SK-N-SH (cell line): ENCODE data around the gene BCAN. TPM values are rescaled to one million over a fixed set of nuclear protein-coding genes. Genes with fewer than 3 reads are reported as not detected.
A peak's percentile ranks its signal among the peaks of the same experiment; 100 is the strongest.

Experiments used
- CTCF ChIA-PET: fragments of 300-600, 350-600 bp; formaldehyde crosslinking; extraction: SDS; loops from one replicate; lab custom pipeline; 2021; lab: Yijun Ruan, JAX
- POLR2A ChIA-PET: fragments of 350-600 bp; sonication (Branson Sonifier 250); formaldehyde crosslinking; extraction: SDS; loops from one replicate; lab custom pipeline; 2020; ENCODE audit warnings: antibody characterized with exemption, inconsistent platforms; lab: Yijun Ruan, JAX
- DNase-seq: peaks from one replicate; pipeline ENCODE4 v3.0.0; 2012
- H2AFZ ChIP-seq: fragments of 200-600 bp; sonication (generic); 2 replicates; pipeline ENCODE4 v1.8.1; 2016; ENCODE audit warnings: antibody characterized with exemption, mild to moderate bottlenecking, low read depth
- H3F3A ChIP-seq: fragments of 200-600 bp; sonication (generic); replicated peaks from 2 replicates; pipeline ENCODE3; 2016; ENCODE audit warnings: antibody characterized with exemption, mild to moderate bottlenecking; ENCODE audit not compliant: insufficient read depth
- H3K27ac ChIP-seq, 2 experiments: fragments of 200-500 bp in 1 of 2; fragments of 200-600 bp in 1 of 2; sonication (Bioruptor generic) in 1 of 2; sonication (generic), shearing (Covaris generic) in 1 of 2; 2 replicates each; pipeline versions ENCODE4 v1.5.1 to v1.6.1; 2014 to 2016; ENCODE audit warnings: low read depth in 2 of 2, inconsistent platforms in 1 of 2, low read length in 1 of 2, mild to moderate bottlenecking in 1 of 2, mixed read lengths in 1 of 2
- H3K27me3 ChIP-seq: fragments of 200-600 bp; sonication (generic), shearing (Covaris generic); 2 replicates; pipeline ENCODE4 v1.6.1; 2016; ENCODE audit warnings: mixed run types; ENCODE audit not compliant: insufficient read depth
- H3K36me3 ChIP-seq, 2 experiments: fragments of 200-500 bp in 1 of 2; fragments of 200-600 bp in 1 of 2; sonication (Bioruptor generic) in 1 of 2; sonication (generic) in 1 of 2; replicated peaks in 1 of 2; 2 replicates each; pipeline versions ENCODE3 to v1.5.1; 2014 to 2016; ENCODE audit warnings: low read length in 1 of 2, mild to moderate bottlenecking in 1 of 2; ENCODE audit not compliant: insufficient read depth in 2 of 2, control insufficient read depth in 1 of 2
- H3K4me1 ChIP-seq, 2 experiments: fragments of 200-500 bp in 1 of 2; fragments of 200-600 bp in 1 of 2; sonication (Bioruptor generic) in 1 of 2; sonication (generic), shearing (Covaris generic) in 1 of 2; 2 replicates each; pipeline versions ENCODE4 v1.5.1 to v1.6.1; 2014 to 2016; ENCODE audit warnings: low read depth in 1 of 2, low read length in 1 of 2, mixed run types in 1 of 2; ENCODE audit not compliant: insufficient read depth in 2 of 2, control insufficient read depth in 1 of 2
- H3K4me2 ChIP-seq: fragments of 200-600 bp; sonication (generic), shearing (Covaris generic); 2 replicates; pipeline ENCODE4 v1.6.1; 2017; ENCODE audit warnings: mixed run types
- H3K4me3 ChIP-seq, 2 experiments: fragments of 200-500 bp in 1 of 2; fragments of 200-600 bp in 1 of 2; sonication (Bioruptor generic) in 1 of 2; sonication (generic), shearing (Covaris generic) in 1 of 2; 2 replicates each; pipeline versions ENCODE4 v1.5.1 to v1.8.1; 2014 to 2016; ENCODE audit warnings: low read depth in 2 of 2, inconsistent platforms in 1 of 2, low read length in 1 of 2, mild to moderate bottlenecking in 1 of 2, mixed read lengths in 1 of 2, moderate library complexity in 1 of 2
- H3K79me2 ChIP-seq: fragments of 200-600 bp; sonication (generic); 2 replicates; pipeline ENCODE4 v1.8.1; 2017; ENCODE audit warnings: mild to moderate bottlenecking; ENCODE audit not compliant: insufficient read depth
- H3K9ac ChIP-seq: fragments of 200-600 bp; sonication (generic); 2 replicates; pipeline ENCODE4 v1.6.1; 2017; ENCODE audit warnings: mixed run types
- H3K9me2 ChIP-seq: fragments of 200-600 bp; sonication (generic); 2 replicates; pipeline ENCODE4 v1.6.1; 2017; ENCODE audit warnings: mixed run types
- H3K9me3 ChIP-seq: fragments of 200-600 bp; sonication (generic); 2 replicates; pipeline ENCODE4 v1.6.1; 2017; ENCODE audit warnings: mixed run types, mild to moderate bottlenecking, moderate library complexity
- H4K20me1 ChIP-seq: fragments of 200-600 bp; sonication (generic); 2 replicates; pipeline ENCODE4 v1.6.1; 2017; ENCODE audit warnings: mild to moderate bottlenecking, mixed run types; ENCODE audit not compliant: insufficient read depth
- ELF1 ChIP-seq: IDR thresholded peaks from 2 replicates; pipeline ENCODE4 v1.4.0; 2012
- EP300 ChIP-seq, 2 experiments: IDR thresholded peaks; 2 replicates each; pipeline versions ENCODE4 v1.4.0 to v1.6.1; 2012; ENCODE audit warnings: borderline replicate concordance in 1 of 2, low read depth in 1 of 2, low read length in 1 of 2
- EZH2phosphoT487 ChIP-seq: fragments of 200-600 bp; sonication (generic); IDR thresholded peaks from 2 replicates; pipeline ENCODE4 v1.6.1; 2017; ENCODE audit warnings: low read depth, mixed run types, mild to moderate bottlenecking, antibody characterized with exemption, moderate library complexity, borderline replicate concordance
- GABPA ChIP-seq: IDR thresholded peaks from 2 replicates; pipeline ENCODE4 v1.4.0; 2012; ENCODE audit warnings: low read depth, mild to moderate bottlenecking
- JUND ChIP-seq: IDR thresholded peaks from 2 replicates; pipeline ENCODE4 v1.4.0; 2012
- MEF2A ChIP-seq: IDR thresholded peaks from 2 replicates; pipeline ENCODE4 v1.4.0; 2012; ENCODE audit warnings: low read depth, borderline replicate concordance
- MXI1 ChIP-seq: IDR thresholded peaks from 2 replicates; pipeline ENCODE4 v1.6.1; 2012; ENCODE audit warnings: mild to moderate bottlenecking, low read depth, low read length, improper control_type of control experiment
- NRF1 ChIP-seq: IDR thresholded peaks from 2 replicates; pipeline ENCODE4 v1.6.1; 2012; ENCODE audit warnings: low read depth, mild to moderate bottlenecking, low read length
- RAD21 ChIP-seq: IDR thresholded peaks from 2 replicates; pipeline ENCODE4 v1.6.1; 2012; ENCODE audit warnings: mild to moderate bottlenecking, low read length
- RCOR1 ChIP-seq: fragments of 150-350 bp; IDR thresholded peaks from 2 replicates; pipeline ENCODE4 v1.6.1; 2017; ENCODE audit warnings: antibody characterized with exemption, low read length
- RFX5 ChIP-seq: IDR thresholded peaks from 2 replicates; pipeline ENCODE4 v1.6.1; 2012; ENCODE audit warnings: mild to moderate bottlenecking, improper control_type of control experiment, low read length
- SMC3 ChIP-seq: IDR thresholded peaks from 2 replicates; pipeline ENCODE4 v1.6.1; 2012; ENCODE audit warnings: low read depth, low read length, improper control_type of control experiment
- TAF1 ChIP-seq: IDR thresholded peaks from 2 replicates; pipeline ENCODE4 v1.6.1; 2012; ENCODE audit warnings: low read depth, mild to moderate bottlenecking, low read length, moderate library complexity, borderline replicate concordance
- TCF12 ChIP-seq: IDR thresholded peaks from 2 replicates; pipeline ENCODE4 v1.4.0; 2012
- YY1 ChIP-seq: IDR thresholded peaks from 2 replicates; pipeline ENCODE4 v1.4.0; 2012; ENCODE audit warnings: low read depth, mild to moderate bottlenecking
- WGBS: methylation state at CpG from one replicate; pipeline ENCODE4 v1.1.6; 2017; ENCODE audit warnings: low lambda C conversion rate; 5-methylcytosine and 5-hydroxymethylcytosine counted together
- polyA plus RNA-seq, 3 experiments: library from polyadenylated mRNA; depleted of rRNA; stranded (reverse); fragments of >200 nt; gene quantifications; 2 replicates each; pipeline ENCODE4 v1.2.3, GENCODE V29; 2012
- TF ChIP-seq, protein P1 (sequence below): fragments of 200-600 bp; sonication (generic); IDR thresholded peaks from 2 replicates; pipeline ENCODE4 v1.6.1; 2017; ENCODE audit warnings: antibody characterized with exemption, mild to moderate bottlenecking, moderate library complexity
- TF ChIP-seq, protein P2 (sequence below): IDR thresholded peaks from 2 replicates; pipeline ENCODE4 v1.6.1; 2012; ENCODE audit warnings: mild to moderate bottlenecking, low read depth, low read length, moderate library complexity
- TF ChIP-seq, protein P3 (sequence below): IDR thresholded peaks from 2 replicates; pipeline ENCODE4 v1.4.0; 2012; ENCODE audit warnings: low read depth, borderline replicate concordance
- TF ChIP-seq, protein P4 (sequence below): IDR thresholded peaks from 2 replicates; pipeline ENCODE4; 2012

Gene BCAN
- polyA plus RNA-seq, 1 of the 3 experiments (the other 2 are of a cell fraction) = 0.25 TPM

DNA sequence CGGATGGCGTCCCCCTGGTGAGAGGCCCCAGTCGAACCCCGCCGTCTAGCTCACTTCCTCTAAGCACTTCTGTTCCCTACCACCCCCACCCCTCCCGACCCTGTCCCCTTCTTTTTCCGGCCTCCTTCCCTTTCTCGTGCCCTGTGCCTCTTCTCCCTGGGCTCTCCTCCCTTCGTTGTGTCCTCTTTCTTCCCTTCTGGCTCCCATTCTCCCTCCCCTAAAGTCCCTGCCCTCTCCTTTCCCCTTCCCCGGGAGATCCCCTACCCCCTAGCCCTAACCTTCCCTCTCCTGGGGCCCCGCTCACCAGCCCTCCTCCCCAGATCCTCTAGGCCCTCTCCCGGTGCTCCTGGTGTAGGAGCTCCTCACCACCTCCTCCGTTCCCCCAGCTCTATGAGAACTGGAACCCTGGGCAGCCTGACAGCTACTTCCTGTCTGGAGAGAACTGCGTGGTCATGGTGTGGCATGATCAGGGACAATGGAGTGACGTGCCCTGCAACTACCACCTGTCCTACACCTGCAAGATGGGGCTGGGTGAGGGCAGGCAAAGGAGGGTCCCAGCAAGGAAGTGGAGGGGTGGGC lies 15.9 kb downstream of the BCAN start:
- H3K27ac ChIP-seq = no peak overlapping the region
- TF ChIP-seq GABPA (no peak), MEF2A (no peak), EZH2phosphoT487 (no peak), NRF1 (no peak), TAF1 (no peak), JUND (no peak), RAD21 (no peak), TCF12 (no peak), YY1 (no peak), RCOR1 (no peak), RFX5 (no peak), ELF1 (no peak), MXI1 (no peak), SMC3 (no peak), EP300 (IDR thresholded peaks at IDR 0.05; ENCODE audit: borderline replicate concordance in 1 of 2, low read depth in 1 of 2, low read length in 1 of 2) (no peak)
- TF ChIP-seq, protein P1, sequence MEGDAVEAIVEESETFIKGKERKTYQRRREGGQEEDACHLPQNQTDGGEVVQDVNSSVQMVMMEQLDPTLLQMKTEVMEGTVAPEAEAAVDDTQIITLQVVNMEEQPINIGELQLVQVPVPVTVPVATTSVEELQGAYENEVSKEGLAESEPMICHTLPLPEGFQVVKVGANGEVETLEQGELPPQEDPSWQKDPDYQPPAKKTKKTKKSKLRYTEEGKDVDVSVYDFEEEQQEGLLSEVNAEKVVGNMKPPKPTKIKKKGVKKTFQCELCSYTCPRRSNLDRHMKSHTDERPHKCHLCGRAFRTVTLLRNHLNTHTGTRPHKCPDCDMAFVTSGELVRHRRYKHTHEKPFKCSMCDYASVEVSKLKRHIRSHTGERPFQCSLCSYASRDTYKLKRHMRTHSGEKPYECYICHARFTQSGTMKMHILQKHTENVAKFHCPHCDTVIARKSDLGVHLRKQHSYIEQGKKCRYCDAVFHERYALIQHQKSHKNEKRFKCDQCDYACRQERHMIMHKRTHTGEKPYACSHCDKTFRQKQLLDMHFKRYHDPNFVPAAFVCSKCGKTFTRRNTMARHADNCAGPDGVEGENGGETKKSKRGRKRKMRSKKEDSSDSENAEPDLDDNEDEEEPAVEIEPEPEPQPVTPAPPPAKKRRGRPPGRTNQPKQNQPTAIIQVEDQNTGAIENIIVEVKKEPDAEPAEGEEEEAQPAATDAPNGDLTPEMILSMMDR = no peak
- TF ChIP-seq, protein P2, sequence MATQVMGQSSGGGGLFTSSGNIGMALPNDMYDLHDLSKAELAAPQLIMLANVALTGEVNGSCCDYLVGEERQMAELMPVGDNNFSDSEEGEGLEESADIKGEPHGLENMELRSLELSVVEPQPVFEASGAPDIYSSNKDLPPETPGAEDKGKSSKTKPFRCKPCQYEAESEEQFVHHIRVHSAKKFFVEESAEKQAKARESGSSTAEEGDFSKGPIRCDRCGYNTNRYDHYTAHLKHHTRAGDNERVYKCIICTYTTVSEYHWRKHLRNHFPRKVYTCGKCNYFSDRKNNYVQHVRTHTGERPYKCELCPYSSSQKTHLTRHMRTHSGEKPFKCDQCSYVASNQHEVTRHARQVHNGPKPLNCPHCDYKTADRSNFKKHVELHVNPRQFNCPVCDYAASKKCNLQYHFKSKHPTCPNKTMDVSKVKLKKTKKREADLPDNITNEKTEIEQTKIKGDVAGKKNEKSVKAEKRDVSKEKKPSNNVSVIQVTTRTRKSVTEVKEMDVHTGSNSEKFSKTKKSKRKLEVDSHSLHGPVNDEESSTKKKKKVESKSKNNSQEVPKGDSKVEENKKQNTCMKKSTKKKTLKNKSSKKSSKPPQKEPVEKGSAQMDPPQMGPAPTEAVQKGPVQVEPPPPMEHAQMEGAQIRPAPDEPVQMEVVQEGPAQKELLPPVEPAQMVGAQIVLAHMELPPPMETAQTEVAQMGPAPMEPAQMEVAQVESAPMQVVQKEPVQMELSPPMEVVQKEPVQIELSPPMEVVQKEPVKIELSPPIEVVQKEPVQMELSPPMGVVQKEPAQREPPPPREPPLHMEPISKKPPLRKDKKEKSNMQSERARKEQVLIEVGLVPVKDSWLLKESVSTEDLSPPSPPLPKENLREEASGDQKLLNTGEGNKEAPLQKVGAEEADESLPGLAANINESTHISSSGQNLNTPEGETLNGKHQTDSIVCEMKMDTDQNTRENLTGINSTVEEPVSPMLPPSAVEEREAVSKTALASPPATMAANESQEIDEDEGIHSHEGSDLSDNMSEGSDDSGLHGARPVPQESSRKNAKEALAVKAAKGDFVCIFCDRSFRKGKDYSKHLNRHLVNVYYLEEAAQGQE = no peak
- TF ChIP-seq, protein P3, sequence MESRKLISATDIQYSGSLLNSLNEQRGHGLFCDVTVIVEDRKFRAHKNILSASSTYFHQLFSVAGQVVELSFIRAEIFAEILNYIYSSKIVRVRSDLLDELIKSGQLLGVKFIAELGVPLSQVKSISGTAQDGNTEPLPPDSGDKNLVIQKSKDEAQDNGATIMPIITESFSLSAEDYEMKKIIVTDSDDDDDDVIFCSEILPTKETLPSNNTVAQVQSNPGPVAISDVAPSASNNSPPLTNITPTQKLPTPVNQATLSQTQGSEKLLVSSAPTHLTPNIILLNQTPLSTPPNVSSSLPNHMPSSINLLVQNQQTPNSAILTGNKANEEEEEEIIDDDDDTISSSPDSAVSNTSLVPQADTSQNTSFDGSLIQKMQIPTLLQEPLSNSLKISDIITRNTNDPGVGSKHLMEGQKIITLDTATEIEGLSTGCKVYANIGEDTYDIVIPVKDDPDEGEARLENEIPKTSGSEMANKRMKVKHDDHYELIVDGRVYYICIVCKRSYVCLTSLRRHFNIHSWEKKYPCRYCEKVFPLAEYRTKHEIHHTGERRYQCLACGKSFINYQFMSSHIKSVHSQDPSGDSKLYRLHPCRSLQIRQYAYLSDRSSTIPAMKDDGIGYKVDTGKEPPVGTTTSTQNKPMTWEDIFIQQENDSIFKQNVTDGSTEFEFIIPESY = no peak
- TF ChIP-seq, protein P4, sequence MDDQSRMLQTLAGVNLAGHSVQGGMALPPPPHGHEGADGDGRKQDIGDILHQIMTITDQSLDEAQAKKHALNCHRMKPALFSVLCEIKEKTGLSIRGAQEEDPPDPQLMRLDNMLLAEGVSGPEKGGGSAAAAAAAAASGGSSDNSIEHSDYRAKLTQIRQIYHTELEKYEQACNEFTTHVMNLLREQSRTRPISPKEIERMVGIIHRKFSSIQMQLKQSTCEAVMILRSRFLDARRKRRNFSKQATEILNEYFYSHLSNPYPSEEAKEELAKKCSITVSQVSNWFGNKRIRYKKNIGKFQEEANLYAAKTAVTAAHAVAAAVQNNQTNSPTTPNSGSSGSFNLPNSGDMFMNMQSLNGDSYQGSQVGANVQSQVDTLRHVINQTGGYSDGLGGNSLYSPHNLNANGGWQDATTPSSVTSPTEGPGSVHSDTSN = no peak
- DNase-seq = no peak
- CTCF ChIA-PET = interaction anchor here (0.6 to 13.1 kb wide), 24 partner anchors 8 to 274 kb away, joined by 3 to 682 read pairs (median 5); partner anchors contain the start of genes BCAN, CRABP2, HAPLN2 and ISG20L2
- no peaks in the 10 kb centered on the region for H3K9me2 ChIP-seq
- WGBS = 35% methylated on average over 14 of the region's 15 CpGs
- H4K20me1 ChIP-seq = peaks cover 3% of the 10 kb centered on the region; the same call in 1 of the 2 replicates
- no peak overlapping the region for H3K9ac ChIP-seq
- peak overlapping the region in 1 of 2 experiments; percentile 44; a peak in 2 of 4 replicates for H3K4me3 ChIP-seq
- peak overlapping the region; percentile 68; the same call in 1 of the 2 replicates for H3K4me2 ChIP-seq
- no peaks in the 10 kb centered on the region for H3K27me3 ChIP-seq
- H3K79me2 ChIP-seq = no peaks in the 10 kb centered on the region
- POLR2A ChIA-PET = no interaction called here
- no peak overlapping the region for H2AFZ ChIP-seq
- peaks cover 32 to 43% of the 10 kb centered on the region in 2 experiments; a peak in 3 of 4 replicates for H3K4me1 ChIP-seq
- no peaks in the 10 kb centered on the region for H3K9me3 ChIP-seq
- no peaks in the 10 kb centered on the region for H3K36me3 ChIP-seq
- peaks cover 20% of the 10 kb centered on the region for H3F3A ChIP-seq
